H9 (cell line): ENCODE results near the gene TKTL1. TPM values are rescaled to one million over a fixed set of nuclear protein-coding genes. Genes with fewer than 3 reads are reported as not detected.
A peak's percentile ranks its signal among the peaks of the same experiment; 100 is the strongest.

Source experiments
- DNase-seq: peaks from one replicate; pipeline ENCODE4 v3.0.0-alpha.2; 2017
- H2AFZ ChIP-seq: one replicate; pipeline ENCODE4 v1.6.1; 2013; ENCODE audit warnings: mild to moderate bottlenecking, low read length, control low read depth, moderate library complexity
- H2AK5ac ChIP-seq: 2 replicates; pipeline ENCODE4 v1.6.1; 2013; ENCODE audit warnings: low read length, control low read depth, mixed read lengths; ENCODE audit not compliant: insufficient read length
- H2BK120ac ChIP-seq: one replicate; pipeline ENCODE4 v1.6.1; 2013; ENCODE audit warnings: low read depth, mild to moderate bottlenecking, low read length, control low read depth, inconsistent platforms; ENCODE audit not compliant: poor library complexity, severe bottlenecking
- H2BK12ac ChIP-seq: 2 replicates; pipeline ENCODE4 v1.6.1; 2013; ENCODE audit warnings: low read length, control low read depth, mixed read lengths, low read depth; ENCODE audit not compliant: insufficient read length
- H2BK15ac ChIP-seq: 2 replicates; pipeline ENCODE4 v1.6.1; 2013; ENCODE audit warnings: low read depth, low read length, control low read depth
- H2BK20ac ChIP-seq: one replicate; pipeline ENCODE4 v1.6.1; 2013; ENCODE audit warnings: low read depth, mild to moderate bottlenecking, low read length, control low read depth, inconsistent platforms; ENCODE audit not compliant: poor library complexity, severe bottlenecking
- H2BK5ac ChIP-seq: 2 replicates; pipeline ENCODE4 v1.6.1; 2013; ENCODE audit warnings: low read length, control low read depth, mixed read lengths; ENCODE audit not compliant: insufficient read length
- H3K14ac ChIP-seq: 2 replicates; pipeline ENCODE4 v1.6.1; 2013; ENCODE audit warnings: low read length, control low read depth; ENCODE audit not compliant: insufficient read depth
- H3K18ac ChIP-seq: 2 replicates; pipeline ENCODE4 v1.6.1; 2013; ENCODE audit warnings: low read depth, mild to moderate bottlenecking, mixed read lengths, low read length, control low read depth; ENCODE audit not compliant: insufficient read length
- H3K23ac ChIP-seq: 2 replicates; pipeline ENCODE4 v1.6.1; 2013; ENCODE audit warnings: low read length, control low read depth, mixed read lengths, low read depth; ENCODE audit not compliant: insufficient read length
- H3K23me2 ChIP-seq: 2 replicates; pipeline ENCODE4 v1.6.1; 2013; ENCODE audit warnings: low read depth, mild to moderate bottlenecking, mixed read lengths, low read length, control low read depth; ENCODE audit not compliant: insufficient read length, poor library complexity, severe bottlenecking
- H3K27ac ChIP-seq: 2 replicates; pipeline ENCODE4 v1.5.1; 2013; ENCODE audit warnings: low read length, control low read depth, mixed read lengths, low read depth; ENCODE audit not compliant: insufficient read length
- H3K27me3 ChIP-seq: 2 replicates; pipeline ENCODE4 v1.6.1; 2013; ENCODE audit warnings: low read length, control low read depth, inconsistent platforms; ENCODE audit not compliant: insufficient read depth
- H3K4ac ChIP-seq: 2 replicates; pipeline ENCODE4 v1.6.1; 2013; ENCODE audit warnings: low read depth, mild to moderate bottlenecking, control low read depth, inconsistent platforms, low read length, moderate library complexity
- H3K4me1 ChIP-seq: 2 replicates; pipeline ENCODE4 v1.6.1; 2013; ENCODE audit warnings: low read length, control low read depth, inconsistent platforms; ENCODE audit not compliant: insufficient read depth
- H3K4me2 ChIP-seq: 2 replicates; pipeline ENCODE4 v1.6.1; 2013; ENCODE audit warnings: low read length, control low read depth, mixed read lengths; ENCODE audit not compliant: insufficient read length, insufficient read depth
- H3K56ac ChIP-seq: 2 replicates; pipeline ENCODE4 v1.6.1; 2013; ENCODE audit warnings: low read depth, mild to moderate bottlenecking, mixed read lengths, low read length, control low read depth; ENCODE audit not compliant: insufficient read length
- H3K79me1 ChIP-seq: 2 replicates; pipeline ENCODE4 v1.6.1; 2013; ENCODE audit warnings: low read depth, mild to moderate bottlenecking, moderate library complexity, low read length, control low read depth, inconsistent platforms; ENCODE audit not compliant: insufficient read depth, poor library complexity, severe bottlenecking
- H3K79me2 ChIP-seq: 2 replicates; pipeline ENCODE4 v1.6.1; 2013; ENCODE audit warnings: low read length, control low read depth, inconsistent platforms; ENCODE audit not compliant: insufficient read depth
- H3K9ac ChIP-seq: 2 replicates; pipeline ENCODE4 v1.6.1; 2013; ENCODE audit warnings: low read length, control low read depth, mixed read lengths; ENCODE audit not compliant: insufficient read length; ENCODE audit errors: extremely low read depth
- H3K9me3 ChIP-seq: one replicate; pipeline ENCODE4 v1.6.1; 2013; ENCODE audit warnings: low read depth, low read length, inconsistent platforms; ENCODE audit not compliant: control insufficient read depth
- H3T11ph ChIP-seq: one replicate; pipeline ENCODE4 v1.6.1; 2013; ENCODE audit warnings: mild to moderate bottlenecking, low read length, control low read depth, inconsistent platforms
- H4K20me1 ChIP-seq: one replicate; pipeline ENCODE4 v1.6.1; 2013; ENCODE audit not compliant: control insufficient read depth, insufficient read length, insufficient read depth
- H4K5ac ChIP-seq: 2 replicates; pipeline ENCODE4 v1.6.1; 2013; ENCODE audit warnings: low read depth, mild to moderate bottlenecking, mixed read lengths, low read length, control low read depth; ENCODE audit not compliant: insufficient read length
- H4K8ac ChIP-seq: replicated peaks from 2 replicates; pipeline ENCODE4 v1.6.1; 2013; ENCODE audit warnings: low read length, control low read depth, mixed read lengths, low read depth; ENCODE audit not compliant: insufficient read length
- H4K91ac ChIP-seq: 2 replicates; pipeline ENCODE4 v1.6.1; 2013; ENCODE audit warnings: low read depth, mild to moderate bottlenecking, moderate library complexity, mixed read lengths, low read length, control low read depth; ENCODE audit not compliant: insufficient read length
- H3K27ac Mint-ChIP-seq, 3 experiments: 2 replicates in 2 of 3; 3 replicates in 1 of 3; pipeline ENCODE4 v1.8.0; 2020 to 2021; ENCODE audit warnings: mixed read lengths in 3 of 3, mild to moderate bottlenecking in 1 of 3, moderate library complexity in 1 of 3
- H3K27me3 Mint-ChIP-seq: 2 replicates; pipeline ENCODE4 v1.8.0; 2021; ENCODE audit warnings: low read depth, mild to moderate bottlenecking, moderate library complexity, mixed read lengths
- H3K36me3 Mint-ChIP-seq, 3 experiments: 2 replicates in 2 of 3; 3 replicates in 1 of 3; pipeline ENCODE4 v1.8.0; 2020 to 2021; ENCODE audit warnings: low read depth in 3 of 3, mixed read lengths in 3 of 3; ENCODE audit not compliant: insufficient read depth in 1 of 3
- H3K4me1 Mint-ChIP-seq, 2 experiments: 2 replicates each; pipeline ENCODE4 v1.8.0; 2020; ENCODE audit warnings: mixed read lengths in 2 of 2
- H3K4me3 Mint-ChIP-seq, 2 experiments: 2 replicates in 1 of 2; 3 replicates in 1 of 2; pipeline ENCODE4 v1.8.0; 2020 to 2021; ENCODE audit warnings: mild to moderate bottlenecking in 2 of 2, mixed read lengths in 2 of 2, moderate library complexity in 1 of 2
- H3K9me3 Mint-ChIP-seq, 2 experiments: 2 replicates in 1 of 2; 3 replicates in 1 of 2; pipeline ENCODE4 v1.8.0; 2020; ENCODE audit warnings: mild to moderate bottlenecking in 2 of 2, mixed read lengths in 2 of 2, moderate library complexity in 1 of 2
- CTCF ChIP-seq: fragments of 200-600 bp; sonication (generic); conservative IDR thresholded peaks from 3 replicates; pipeline ENCODE4 v1.8.0; 2021; ENCODE audit warnings: antibody characterized with exemption, mild to moderate bottlenecking
- WGBS: extraction: QIAGEN DNeasy Blood & Tissue Kit; methylation state at CpG from one replicate; pipeline ENCODE4 v1.1.7; 2013; ENCODE audit warnings: missing lambda C conversion rate, low lambda C conversion rate, mixed read lengths; ENCODE audit not compliant: insufficient read length; ENCODE audit errors: extremely low coverage; 5-methylcytosine and 5-hydroxymethylcytosine counted together
- total RNA-seq: library from RNA; stranded (reverse); gene quantifications from 2 replicates; pipeline ENCODE4 v1.2.1, GENCODE V29; 2021

Gene TKTL1
- total RNA-seq, 1 experiment from 2014 or later, result not detected

- DNase-seq, result peak; percentile 89
- no peak overlapping the region for H4K5ac ChIP-seq
- H2BK120ac ChIP-seq, result no peak overlapping the region
- Mint-ChIP-seq H3K4me3 (peak overlapping the region; percentile 84 to 88), H3K27me3 (peaks cover 5% of the 10 kb centered on the region), H3K27ac (peak overlapping the region in 2 of 3 experiments; percentile 63 to 64; a peak in 2 of 7 replicates), H3K36me3 (peaks cover 24 to 34% (median 26%) of the 10 kb centered on the region in 3 experiments), H3K4me1 (peaks cover 2 to 18% of the 10 kb centered on the region in 2 experiments; a peak in 3 of 4 replicates), H3K9me3 (peaks cover 43 to 50% of the 10 kb centered on the region in 2 experiments)
- H3K27me3 ChIP-seq, result no peaks in the 10 kb centered on the region
- WGBS, result no CpG with 5 or more reads among the region's 77 CpGs
- no peak overlapping the region for H2BK5ac ChIP-seq
- H4K91ac ChIP-seq, result no peak overlapping the region
- no peaks in the 10 kb centered on the region for H3K79me1 ChIP-seq
- H3K79me2 ChIP-seq, result peaks cover 17% of the 10 kb centered on the region; the same call in 1 of the 2 replicates
- H3K9ac ChIP-seq, result peak overlapping the region; percentile 95
- no peak overlapping the region for H2BK15ac ChIP-seq
- no peak overlapping the region for H2BK12ac ChIP-seq
- no peak overlapping the region for H2AFZ ChIP-seq
- peak overlapping the region; percentile 90 for H3K14ac ChIP-seq
- H3K4ac ChIP-seq, result no peak overlapping the region
- H3K18ac ChIP-seq, result peak overlapping the region; percentile 89
- H4K20me1 ChIP-seq, result no peaks in the 10 kb centered on the region
- H3K23ac ChIP-seq, result no peak overlapping the region
- no peak overlapping the region for H3T11ph ChIP-seq
- no peak for TF ChIP-seq CTCF
- H4K8ac ChIP-seq, result no peak overlapping the region
- H3K4me2 ChIP-seq, result peak overlapping the region; percentile 34
- H3K4me1 ChIP-seq, result no peaks in the 10 kb centered on the region
- peak overlapping the region; percentile 31 for H3K56ac ChIP-seq
- H2BK20ac ChIP-seq, result no peak overlapping the region
- H2AK5ac ChIP-seq, result no peak overlapping the region
- H3K23me2 ChIP-seq, result peaks cover 5% of the 10 kb centered on the region
- H3K9me3 ChIP-seq, result no peaks in the 10 kb centered on the region
- H3K27ac ChIP-seq, result no peak overlapping the region
These were observed 75.6 kb downstream of the TKTL1 start for GRCh38 chrX:154371017-154371788.
